HCT116 (cell line): Measurements from ENCODE around the gene TRDMT1. TPM values are rescaled to one million over a fixed set of nuclear protein-coding genes. Genes with fewer than 3 reads are reported as not detected.

Experiments used
- ATAC-seq: fragments of 200-7000 bp; cut with Tn5 transposase; 2 replicates; pipeline ENCODE4 v1.9.1; 2020; ENCODE audit warnings: mild to moderate bottlenecking, moderate library complexity
- BruUV-seq: library from RNA; stranded (reverse); fragments of 400-500 nt; replicated peaks from 2 replicates; lab custom pipeline; 2021; lab: Mats Ljungman, UMichigan
- CTCF ChIA-PET: fragments of 300-600 bp; sonication (Branson Sonifier 250); formaldehyde crosslinking; loops from one replicate; lab custom pipeline; 2021; ENCODE audit warnings: antibody characterized with exemption; lab: Charles Lee
- POLR2A ChIA-PET: fragments of 300-600, 350-600 bp; sonication (Branson Sonifier 250); formaldehyde crosslinking; loops from one replicate; lab custom pipeline; 2021; ENCODE audit warnings: antibody characterized with exemption; lab: Charles Lee
- RAD21 ChIA-PET, 2 experiments: fragments of 300-600 bp; sonication (Branson Sonifier 250); formaldehyde crosslinking; loops; one replicate each; lab custom pipeline; 2023; ENCODE audit warnings: low total read pairs in 2 of 2; ENCODE audit not compliant: uncharacterized antibody in 2 of 2, unreplicated experiment in 2 of 2, low non-redundant PET in 1 of 2; lab: Charles Lee
- DNase-seq: peaks from one replicate; pipeline ENCODE4 v3.0.0-alpha.2; 2010; ENCODE audit warnings: low read depth, low spot score
- H2AFZ ChIP-seq: fragments of 200-600 bp; shearing (Covaris generic), sonication (generic); 2 replicates; pipeline ENCODE4 v1.6.1; 2017; ENCODE audit warnings: low read depth, mixed run types, mixed read lengths, antibody characterized with exemption, low read length; ENCODE audit not compliant: poor library complexity, severe bottlenecking
- H3K27ac ChIP-seq: 2 replicates; pipeline ENCODE4 v1.5.1; 2012; ENCODE audit warnings: low read depth, low read length
- H3K27me3 ChIP-seq: fragments of 200-600 bp; sonication (generic); 2 replicates; pipeline ENCODE4 v1.6.1; 2016; ENCODE audit warnings: mixed run types, low read length, mixed read lengths; ENCODE audit not compliant: insufficient read depth
- H3K36me3 ChIP-seq, 2 experiments: fragments of 200-500 bp in 1 of 2; fragments of 200-600 bp in 1 of 2; sonication (Bioruptor generic) in 1 of 2; sonication (generic) in 1 of 2; 2 replicates each; pipeline versions ENCODE4 v1.5.1 to v1.6.1; 2014 to 2016; ENCODE audit warnings: low read length in 2 of 2, inconsistent platforms in 1 of 2, mixed read lengths in 1 of 2, mixed run types in 1 of 2; ENCODE audit not compliant: insufficient read depth in 2 of 2, control insufficient read depth in 1 of 2
- H3K4me1 ChIP-seq, 2 experiments: fragments of 200-600 bp in 1 of 2; sonication (generic) in 1 of 2; 2 replicates each; pipeline versions ENCODE4 v1.5.1 to v1.6.1; 2012 to 2017; ENCODE audit warnings: low read length in 2 of 2, inconsistent platforms in 1 of 2, mild to moderate bottlenecking in 1 of 2, mixed read lengths in 1 of 2, mixed run types in 1 of 2, moderate library complexity in 1 of 2; ENCODE audit not compliant: insufficient read depth in 2 of 2, control insufficient read depth in 1 of 2
- H3K4me2 ChIP-seq: fragments of 200-600 bp; sonication (generic); 2 replicates; pipeline ENCODE4 v1.6.1; 2017; ENCODE audit warnings: mixed run types, low read length, mixed read lengths
- H3K4me3 ChIP-seq, 2 experiments: fragments of 200-600 bp in 1 of 2; sonication (generic) in 1 of 2; replicated peaks in 1 of 2; 2 replicates each; pipeline ENCODE4 v1.5.1; 2011 to 2016; ENCODE audit warnings: low read length in 2 of 2, control low read depth in 1 of 2, low read depth in 1 of 2, mild to moderate bottlenecking in 1 of 2, mixed read lengths in 1 of 2, mixed run types in 1 of 2
- H3K79me2 ChIP-seq: fragments of 200-600 bp; sonication (generic); 2 replicates; pipeline ENCODE4 v1.6.1; 2017; ENCODE audit warnings: mild to moderate bottlenecking, mixed run types, low read length, moderate library complexity, mixed read lengths; ENCODE audit not compliant: insufficient read depth
- H3K9ac ChIP-seq: fragments of 200-600 bp; sonication (generic); 2 replicates; pipeline ENCODE4 v1.6.1; 2016; ENCODE audit warnings: low read length, mixed read lengths
- H3K9me2 ChIP-seq: fragments of 200-600 bp; sonication (generic), shearing (Covaris generic); 2 replicates; pipeline ENCODE4 v1.6.1; 2017; ENCODE audit warnings: mixed run types, mild to moderate bottlenecking, moderate library complexity; ENCODE audit not compliant: insufficient read depth
- H3K9me3 ChIP-seq, 2 experiments: fragments of 200-500 bp in 1 of 2; fragments of 200-600 bp in 1 of 2; sonication (Bioruptor generic) in 1 of 2; sonication (generic) in 1 of 2; 2 replicates each; pipeline ENCODE4 v1.6.1; 2014 to 2017; ENCODE audit warnings: low read length in 2 of 2, mixed read lengths in 2 of 2, inconsistent platforms in 1 of 2, low read depth in 1 of 2, mild to moderate bottlenecking in 1 of 2, mixed run types in 1 of 2, moderate library complexity in 1 of 2; ENCODE audit not compliant: control insufficient read depth in 1 of 2, insufficient read depth in 1 of 2
- H4K20me1 ChIP-seq: fragments of 200-600 bp; sonication (generic), shearing (Covaris generic); 2 replicates; pipeline ENCODE4 v1.6.1; 2017; ENCODE audit warnings: mixed run types, mild to moderate bottlenecking, moderate library complexity; ENCODE audit not compliant: insufficient read depth
- EGR1 ChIP-seq: IDR thresholded peaks from 2 replicates; pipeline ENCODE4 v1.6.1; 2012; ENCODE audit warnings: low read depth
- ELF1 ChIP-seq: IDR thresholded peaks from 2 replicates; pipeline ENCODE4 v1.6.1; 2012; ENCODE audit warnings: low read depth, borderline replicate concordance
- EZH2phosphoT487 ChIP-seq: fragments of 200-600 bp; IDR thresholded peaks from 2 replicates; pipeline ENCODE4 v1.6.1; 2018; ENCODE audit warnings: antibody characterized with exemption, borderline replicate concordance
- FOSL1 ChIP-seq: IDR thresholded peaks from 2 replicates; pipeline ENCODE4 v1.6.1; 2012; ENCODE audit warnings: low read depth
- JUND ChIP-seq: IDR thresholded peaks from 2 replicates; pipeline ENCODE4 v1.6.1; 2012
- MAX ChIP-seq: IDR thresholded peaks from 2 replicates; pipeline ENCODE4 v1.6.1; 2012
- POLR2A ChIP-seq: IDR thresholded peaks from 2 replicates; pipeline ENCODE4 v1.7.0; 2011; ENCODE audit warnings: borderline replicate concordance; ENCODE audit not compliant: insufficient read depth, insufficient read length; ENCODE audit errors: extremely low read depth
- SIN3A ChIP-seq: IDR thresholded peaks from 2 replicates; pipeline ENCODE4 v1.6.1; 2012; ENCODE audit warnings: low read depth
- SRF ChIP-seq: IDR thresholded peaks from 2 replicates; pipeline ENCODE4 v1.6.1; 2012; ENCODE audit warnings: low read depth
- TCF7L2 ChIP-seq: IDR thresholded peaks from 2 replicates; pipeline ENCODE4 v1.7.0; 2011; ENCODE audit warnings: borderline replicate concordance, inconsistent platforms; ENCODE audit not compliant: insufficient read depth, insufficient read length; ENCODE audit errors: extremely low read depth
- YY1 ChIP-seq: IDR thresholded peaks from 2 replicates; pipeline ENCODE4 v1.6.1; 2011; ENCODE audit warnings: low read length, low read depth, moderate library complexity, mild to moderate bottlenecking; ENCODE audit not compliant: insufficient replicate concordance; ENCODE audit errors: extremely low read depth
- ZFX ChIP-seq: fragments of 450-650 bp; IDR thresholded peaks from 2 replicates; pipeline ENCODE4 v1.6.1; 2017
- intact Hi-C: fragments of 100-400 bp; cut with micrococcal nuclease; formaldehyde crosslinking; loops from 2 replicates; pipeline ENCODE4 v1.10.0; 2022
- total RNA-seq: library from RNA; stranded (reverse); gene quantifications from one replicate; pipeline ENCODE4 v1.2.1, GENCODE V29; 2021; ENCODE audit not compliant: unreplicated experiment
- TF ChIP-seq, protein P1 (sequence below), 3 experiments: fragments of 200-600 bp in 1 of 3; sonication (generic) in 1 of 3; IDR thresholded peaks in 2 of 3; conservative IDR thresholded peaks in 1 of 3; 2 replicates each; pipeline ENCODE4 v1.5.1; 2012 to 2017; ENCODE audit warnings: low read depth in 2 of 3, low read length in 2 of 3, antibody characterized with exemption in 1 of 3, borderline replicate concordance in 1 of 3, control low read depth in 1 of 3, mild to moderate bottlenecking in 1 of 3, mixed read lengths in 1 of 3, mixed run types in 1 of 3, moderate library complexity in 1 of 3; ENCODE audit not compliant: insufficient read depth in 1 of 3
- TF ChIP-seq, protein P2 (sequence below): IDR thresholded peaks from 2 replicates; pipeline ENCODE4 v1.6.1; 2012

Gene TRDMT1
- total RNA-seq, 1 experiment from 2014 or later = 8.6 TPM

DNA sequence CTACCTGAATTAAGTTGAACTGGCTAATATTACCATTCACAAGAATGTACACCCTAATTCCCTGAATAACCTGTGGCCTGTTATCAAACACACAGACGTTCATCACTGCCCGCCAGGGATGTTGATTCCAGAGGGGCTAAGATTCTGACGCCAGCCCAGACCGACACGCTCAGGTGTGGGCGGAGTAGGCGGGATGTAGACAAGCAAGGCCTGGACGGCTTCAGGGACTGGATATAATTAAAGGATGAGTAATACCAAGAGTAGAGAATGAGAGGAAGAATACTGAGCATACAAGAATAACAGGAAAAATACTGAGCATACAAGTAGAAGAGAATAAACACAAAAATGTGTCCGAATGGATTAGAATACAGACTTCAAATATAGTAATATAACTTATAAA is 100.9 kb downstream of the TRDMT1 start:
- ChIA-PET RAD21 (no interaction called here), POLR2A (no interaction called here), CTCF (no interaction called here)
- peaks cover 10 to 18% of the 10 kb centered on the region in 2 experiments for H3K4me1 ChIP-seq
- ATAC-seq (peak; percentile 91), DNase-seq (no peak)
- no peak overlapping the region for H3K27ac ChIP-seq
- intact Hi-C loops = no loop called here
- no peaks in the 10 kb centered on the region for H3K9me3 ChIP-seq
- peak overlapping the region; percentile 93 for H2AFZ ChIP-seq
- H3K79me2 ChIP-seq = no peaks in the 10 kb centered on the region
- no peaks in the 10 kb centered on the region for H3K27me3 ChIP-seq
- BruUV-seq = no TSS peak
- H3K36me3 ChIP-seq = no peaks in the 10 kb centered on the region
- TF ChIP-seq EGR1 (peak; percentile 89), TCF7L2 (no peak), JUND (peak; percentile 15; the same call in 1 of the 2 replicates)
- H3K4me3 ChIP-seq = peak overlapping the region in 1 of 2 experiments; percentile 30; a peak in 1 of 4 replicates
- H3K4me2 ChIP-seq = peak overlapping the region; percentile 60
- no peak overlapping the region for H3K9ac ChIP-seq
- no peaks in the 10 kb centered on the region for H4K20me1 ChIP-seq
- H3K9me2 ChIP-seq = 0 out of 2 replicates have a peak, but pooled peaks cover 4% of the 10 kb centered on the region

GRCh38 chr10:17098012-17098411 is 103.5 kb downstream of the TRDMT1 start:
- H3K27ac ChIP-seq = no peak overlapping the region
- no TSS peak for BruUV-seq
- CTCF ChIA-PET = no interaction called here
- 0 out of 2 replicates have a peak, but pooled peaks cover 4% of the 10 kb centered on the region for H3K9me2 ChIP-seq
- H3K4me3 ChIP-seq = no peak overlapping the region
- POLR2A ChIA-PET = no interaction called here
- intact Hi-C loops = no loop called here
- H3K36me3 ChIP-seq = no peaks in the 10 kb centered on the region
- TF ChIP-seq SIN3A = no peak
- TF ChIP-seq, protein P1, sequence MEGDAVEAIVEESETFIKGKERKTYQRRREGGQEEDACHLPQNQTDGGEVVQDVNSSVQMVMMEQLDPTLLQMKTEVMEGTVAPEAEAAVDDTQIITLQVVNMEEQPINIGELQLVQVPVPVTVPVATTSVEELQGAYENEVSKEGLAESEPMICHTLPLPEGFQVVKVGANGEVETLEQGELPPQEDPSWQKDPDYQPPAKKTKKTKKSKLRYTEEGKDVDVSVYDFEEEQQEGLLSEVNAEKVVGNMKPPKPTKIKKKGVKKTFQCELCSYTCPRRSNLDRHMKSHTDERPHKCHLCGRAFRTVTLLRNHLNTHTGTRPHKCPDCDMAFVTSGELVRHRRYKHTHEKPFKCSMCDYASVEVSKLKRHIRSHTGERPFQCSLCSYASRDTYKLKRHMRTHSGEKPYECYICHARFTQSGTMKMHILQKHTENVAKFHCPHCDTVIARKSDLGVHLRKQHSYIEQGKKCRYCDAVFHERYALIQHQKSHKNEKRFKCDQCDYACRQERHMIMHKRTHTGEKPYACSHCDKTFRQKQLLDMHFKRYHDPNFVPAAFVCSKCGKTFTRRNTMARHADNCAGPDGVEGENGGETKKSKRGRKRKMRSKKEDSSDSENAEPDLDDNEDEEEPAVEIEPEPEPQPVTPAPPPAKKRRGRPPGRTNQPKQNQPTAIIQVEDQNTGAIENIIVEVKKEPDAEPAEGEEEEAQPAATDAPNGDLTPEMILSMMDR (IDR thresholded peaks at IDR 0.05 in 2 of 3, conservative IDR thresholded peaks at IDR 0.05 in 1 of 3; ENCODE audit: borderline replicate concordance in 1 of 3, insufficient read depth in 1 of 3, low read depth in 2 of 3, low read length in 2 of 3) = no peak
- TF ChIP-seq, protein P2, sequence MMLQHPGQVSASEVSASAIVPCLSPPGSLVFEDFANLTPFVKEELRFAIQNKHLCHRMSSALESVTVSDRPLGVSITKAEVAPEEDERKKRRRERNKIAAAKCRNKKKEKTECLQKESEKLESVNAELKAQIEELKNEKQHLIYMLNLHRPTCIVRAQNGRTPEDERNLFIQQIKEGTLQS = no peak
- no peak for TF ChIP-seq FOSL1
- no peak for TF ChIP-seq MAX
- TF ChIP-seq YY1 = no peak
- TF ChIP-seq SRF = no peak
- no peak for TF ChIP-seq EZH2phosphoT487
- no peak for TF ChIP-seq ELF1
- TF ChIP-seq POLR2A = no peak
- no peak for TF ChIP-seq EGR1
- no peak for TF ChIP-seq ZFX
- H3K9ac ChIP-seq = no peak overlapping the region
- no peaks in the 10 kb centered on the region for H3K79me2 ChIP-seq
- H3K9me3 ChIP-seq = no peaks in the 10 kb centered on the region
- no peaks in the 10 kb centered on the region for H3K27me3 ChIP-seq
- H2AFZ ChIP-seq = peak overlapping the region; percentile 20
- H3K4me2 ChIP-seq = no peak overlapping the region
- peaks cover 10 to 18% of the 10 kb centered on the region in 2 experiments for H3K4me1 ChIP-seq
- no peak for ATAC-seq
- no peak for DNase-seq
- no peaks in the 10 kb centered on the region for H4K20me1 ChIP-seq
- RAD21 ChIA-PET = no interaction called here
